ENCODE results near the gene YWHAG. TPM values are rescaled to one million over a fixed set of nuclear protein-coding genes. Genes with fewer than 3 reads are reported as not detected.
A peak's percentile ranks its signal among the peaks of the same experiment; 100 is the strongest.
"Not testable (repeated sequence)": the region's sequence is repeated elsewhere in the genome, so short reads cannot be mapped to it uniquely, and the experiment has no call there.

The YWHAG gene
- total RNA-seq, 4 donors from 2014 or later: 52.8 to 97.7 (median 66.3) TPM

DNA sequence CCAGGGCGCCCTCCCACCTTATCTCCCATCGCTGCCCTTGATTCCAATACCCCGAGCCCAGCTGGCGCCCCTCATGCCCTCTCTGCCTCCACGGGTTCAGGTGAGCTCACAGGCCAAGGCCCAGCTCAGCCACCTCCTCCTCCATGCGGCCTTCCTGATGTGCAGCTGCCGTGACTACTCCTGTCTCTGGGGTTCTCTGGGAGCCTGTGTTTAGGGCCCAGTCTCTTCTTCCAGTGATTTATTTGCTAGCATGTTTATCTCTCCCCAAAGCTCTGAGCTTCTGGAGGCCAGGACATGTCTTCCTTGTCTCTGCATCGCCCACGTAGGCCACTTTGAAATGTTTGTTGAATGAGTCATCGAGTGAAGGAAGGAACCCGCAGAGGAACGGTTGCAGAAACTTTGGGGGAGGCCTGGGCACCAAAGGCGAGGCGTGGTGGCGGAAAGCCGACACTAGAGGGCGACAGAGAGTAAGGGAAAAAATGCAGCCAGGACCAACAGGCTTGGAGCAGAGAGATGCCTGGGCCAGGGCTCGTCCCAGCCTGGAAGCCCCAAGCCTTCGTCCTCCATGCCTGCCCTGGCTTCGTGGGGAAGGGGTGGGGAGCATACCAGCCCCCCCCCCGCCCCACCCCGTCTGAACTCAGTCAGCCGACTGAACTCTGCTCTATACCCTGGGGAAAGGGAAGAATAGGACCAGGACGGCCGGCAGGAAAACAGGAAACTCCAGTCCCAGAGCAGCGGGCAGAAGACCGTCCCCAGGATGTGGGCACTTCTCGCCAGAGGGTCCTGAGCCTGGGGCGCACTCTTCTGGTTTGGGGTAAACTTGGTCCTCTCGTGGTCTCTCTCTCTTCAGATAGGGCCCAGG is 67.2 kb downstream of the YWHAG start:
- WGBS, 2 donors: 18 to 20% methylated on average over 16 of the region's 30 CpGs
- Histone ChIP-seq H3K9me3 (no peaks in the 10 kb centered on the region), H3K4me1 (peaks cover 44 to 78% (median 63%) of the 10 kb centered on the region in 3 donors), H3K27ac (peak overlapping the region; percentile 95 to 99 (median 98)), H3K27me3 (no peaks in the 10 kb centered on the region), H3K36me3 (peaks cover 0 to 1% (median 0%) of the 10 kb centered on the region in 3 donors), H3K4me3 (peak overlapping the region; percentile 15 to 55 (median 37))
- intact Hi-C loops (cut with DNase I): no loop called here
- TF ChIP-seq, protein P1, sequence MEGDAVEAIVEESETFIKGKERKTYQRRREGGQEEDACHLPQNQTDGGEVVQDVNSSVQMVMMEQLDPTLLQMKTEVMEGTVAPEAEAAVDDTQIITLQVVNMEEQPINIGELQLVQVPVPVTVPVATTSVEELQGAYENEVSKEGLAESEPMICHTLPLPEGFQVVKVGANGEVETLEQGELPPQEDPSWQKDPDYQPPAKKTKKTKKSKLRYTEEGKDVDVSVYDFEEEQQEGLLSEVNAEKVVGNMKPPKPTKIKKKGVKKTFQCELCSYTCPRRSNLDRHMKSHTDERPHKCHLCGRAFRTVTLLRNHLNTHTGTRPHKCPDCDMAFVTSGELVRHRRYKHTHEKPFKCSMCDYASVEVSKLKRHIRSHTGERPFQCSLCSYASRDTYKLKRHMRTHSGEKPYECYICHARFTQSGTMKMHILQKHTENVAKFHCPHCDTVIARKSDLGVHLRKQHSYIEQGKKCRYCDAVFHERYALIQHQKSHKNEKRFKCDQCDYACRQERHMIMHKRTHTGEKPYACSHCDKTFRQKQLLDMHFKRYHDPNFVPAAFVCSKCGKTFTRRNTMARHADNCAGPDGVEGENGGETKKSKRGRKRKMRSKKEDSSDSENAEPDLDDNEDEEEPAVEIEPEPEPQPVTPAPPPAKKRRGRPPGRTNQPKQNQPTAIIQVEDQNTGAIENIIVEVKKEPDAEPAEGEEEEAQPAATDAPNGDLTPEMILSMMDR (IDR thresholded peaks at IDR 0.05): peak; percentile 95 to 99 (median 98)
- TF ChIP-seq POLR2A (IDR thresholded peaks at IDR 0.05): peak in 1 of 4 donors; percentile 22
- DNase-seq: peak; percentile 36

DNA sequence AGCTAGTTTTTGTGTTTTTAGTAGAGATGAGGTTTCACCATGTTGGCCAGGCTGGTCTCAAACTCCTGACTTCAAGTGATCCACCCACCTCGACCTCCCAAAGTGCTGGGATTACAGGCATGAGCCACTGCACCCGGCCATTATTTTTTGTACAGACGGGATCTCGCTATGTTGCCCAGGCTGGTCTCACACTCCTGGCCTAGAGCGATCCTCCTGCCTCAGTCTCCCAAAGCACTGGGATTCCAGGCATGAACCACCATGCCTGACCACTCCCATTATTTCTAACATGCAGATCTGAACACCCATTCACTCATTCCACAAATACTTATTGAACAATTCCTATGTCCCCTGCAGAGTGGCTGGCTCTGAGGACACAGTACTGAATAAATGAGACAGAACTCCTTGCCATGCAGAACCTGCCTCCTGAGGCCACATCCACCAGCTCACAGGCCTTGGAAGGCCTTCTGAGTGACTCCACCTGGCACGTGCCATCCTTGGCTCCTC is 67.9 kb downstream of the YWHAG start:
- 48 to 56% methylated on average over 5 to 6 of the region's 6 CpGs for WGBS, 2 donors
- H3K27me3 ChIP-seq; DNase-seq; intact Hi-C loops (cut with DNase I); H3K36me3 ChIP-seq; H3K9me3 ChIP-seq; H3K4me3 ChIP-seq: not testable (repeated sequence)
- H3K4me1 ChIP-seq: peaks cover 43 to 71% (median 56%) of the 10 kb centered on the region in 3 donors
- H3K27ac ChIP-seq: peak overlapping the region; percentile 95 to 99 (median 98)

DNA sequence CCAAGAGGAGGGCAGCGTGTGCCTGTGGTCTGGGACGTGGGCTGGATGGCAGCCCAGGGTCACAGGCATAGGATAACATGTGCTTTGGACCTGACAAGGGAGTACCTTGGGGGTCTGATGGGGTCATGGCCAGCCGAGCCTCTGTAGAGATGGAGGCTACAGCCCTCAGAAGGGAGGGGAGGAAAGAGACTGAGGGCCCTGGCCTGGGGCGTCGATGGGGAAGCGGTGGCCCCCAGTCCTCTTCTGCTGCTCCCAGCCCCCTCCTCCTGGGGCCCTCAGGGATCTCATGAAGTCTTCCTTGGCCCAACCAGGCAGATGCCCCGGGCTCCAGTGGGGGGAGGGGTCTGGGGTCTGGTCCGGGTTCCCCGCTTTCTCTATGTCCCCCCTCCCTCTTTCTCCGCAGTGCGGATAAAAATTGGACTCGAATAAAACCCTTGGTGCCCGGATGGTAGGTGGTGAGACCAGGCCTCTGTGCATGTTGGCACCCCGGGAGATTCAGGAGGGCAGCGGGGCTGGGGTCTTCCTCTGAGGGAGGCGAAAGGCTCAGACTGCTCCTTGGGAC is 71.9 kb downstream of the YWHAG start:
- Histone ChIP-seq H3K27me3 (peaks cover 0 to 21% (median 0%) of the 10 kb centered on the region in 4 donors), H3K4me3 (no peak overlapping the region), H3K27ac (no peak overlapping the region), H3K9me3 (no peaks in the 10 kb centered on the region), H3K4me1 (peaks cover 27 to 51% (median 32%) of the 10 kb centered on the region in 3 donors), H3K36me3 (peaks cover 0 to 16% (median 0%) of the 10 kb centered on the region in 3 donors)
- no peak for DNase-seq
- 96 to 100% methylated on average over 1 to 7 of the region's 16 CpGs for WGBS, 2 donors
- TF ChIP-seq, protein P1 (IDR thresholded peaks at IDR 0.05): no peak
- no peak for TF ChIP-seq POLR2A (IDR thresholded peaks at IDR 0.05)
- intact Hi-C loops (cut with DNase I): no loop called here

DNA sequence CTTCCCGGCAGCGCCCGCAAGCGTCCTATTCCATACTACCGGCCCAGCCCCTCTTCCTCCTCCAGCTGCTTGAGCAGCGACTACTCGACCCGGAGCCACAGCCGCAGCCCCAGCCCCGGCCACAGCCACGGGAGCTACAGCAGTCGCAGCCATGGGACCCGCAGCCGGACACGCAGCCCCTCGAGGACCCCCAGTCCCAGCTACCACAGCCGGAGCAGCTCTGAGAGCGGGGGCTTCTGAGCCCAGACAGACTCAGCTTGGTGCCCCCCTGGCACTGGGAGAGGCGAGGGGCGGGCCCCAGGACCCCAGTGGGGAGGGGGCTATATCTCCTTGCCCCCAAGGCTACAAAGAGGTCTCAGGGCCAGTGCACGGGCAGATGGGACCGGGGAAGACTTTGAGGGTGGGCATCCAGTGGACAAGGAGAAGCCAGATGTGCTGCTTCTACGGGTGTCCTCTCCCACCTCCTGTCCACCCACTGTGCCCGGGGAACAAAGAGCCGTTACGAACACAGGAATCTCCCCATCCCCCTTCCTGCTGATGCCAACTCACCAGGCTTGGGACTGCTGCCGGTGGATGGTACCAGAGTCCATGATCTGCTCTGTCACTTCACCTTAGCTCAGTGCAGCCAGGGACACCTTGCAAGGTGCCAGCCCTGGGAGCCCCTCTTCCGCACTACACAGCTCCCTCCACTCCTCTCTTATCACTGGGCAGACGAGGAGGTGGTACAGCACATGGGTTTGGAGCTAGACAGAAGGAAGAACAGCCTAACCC is 73.0 kb downstream of the YWHAG start:
- TF ChIP-seq, protein P1 (IDR thresholded peaks at IDR 0.05): no peak
- TF ChIP-seq POLR2A (IDR thresholded peaks at IDR 0.05): no peak

More for the DNA sequence above, 73.0 kb downstream of the YWHAG start:
- Histone ChIP-seq H3K9me3 (no peaks in the 10 kb centered on the region), H3K27ac (no peak overlapping the region), H3K36me3 (peaks cover 0 to 16% (median 0%) of the 10 kb centered on the region in 3 donors), H3K4me3 (no peak overlapping the region), H3K27me3 (peaks cover 0 to 31% (median 0%) of the 10 kb centered on the region in 4 donors), H3K4me1 (peaks cover 21 to 48% (median 24%) of the 10 kb centered on the region in 3 donors)
- 57 to 91% methylated on average over 4 to 13 of the region's 29 CpGs for WGBS, 2 donors
- intact Hi-C loops (cut with DNase I): no loop called here
- DNase-seq: no peak

Data from esophagus squamous epithelium (tissue), 5 donors.